SIG-M5 treated with dmso at 0.1 percent for 504 hours (cell line): Measurements from ENCODE around the gene KLF6.
"Not testable (repeated sequence)": the region's sequence is repeated elsewhere in the genome, so short reads cannot be mapped to it uniquely, and the experiment has no call there.

Source experiments
- DNase-seq: peaks from one replicate; lab custom pipeline; 2025; ENCODE audit not compliant: unreplicated experiment; lab: John Stamatoyannopoulos, UW

KLF6 gene

GRCh38 chr10:3735175-3735574 is 49.8 kb downstream of the KLF6 start:
- no peak for DNase-seq

- DNase-seq: no peak
Observed at GRCh38 chr10:3734111-3734510, 50.9 kb downstream of the KLF6 start.

- DNase-seq: not testable (repeated sequence)
Observed at GRCh38 chr10:3732183-3732582, 52.8 kb downstream of the KLF6 start.

- DNase-seq: no peak
Observed at GRCh38 chr10:3729397-3729976, 55.5 kb downstream of the KLF6 start.

GRCh38 chr10:3728563-3728962 is 56.4 kb downstream of the KLF6 start:
- no peak for DNase-seq

GRCh38 chr10:3727268-3727667 is 57.7 kb downstream of the KLF6 start:
- DNase-seq: no peak
